H1 (cell line): ENCODE results near the gene SECTM1. TPM values are rescaled to one million over a fixed set of nuclear protein-coding genes. Genes with fewer than 3 reads are reported as not detected.

Experiments used
- CTCF ChIA-PET: fragments of 300-600 bp; sonication (Branson Sonifier 250); formaldehyde crosslinking; loops from one replicate; lab custom pipeline; 2021; ENCODE audit not compliant: partially characterized antibody; lab: Charles Lee
- POLR2A ChIA-PET: fragments of 300-600 bp; sonication (Branson Sonifier 250); formaldehyde crosslinking; loops from one replicate; lab custom pipeline; 2021; ENCODE audit warnings: inconsistent platforms; ENCODE audit not compliant: partially characterized antibody; lab: Charles Lee
- DNase-seq, 2 experiments: peaks; one replicate each; pipeline versions ENCODE4 v3.0.0 to v3.0.0-alpha.2; 2010 to 2022; ENCODE audit warnings: low spot score in 2 of 2, low read depth in 1 of 2, mixed read lengths in 1 of 2
- FAIRE-seq: peaks from 2 replicates; lab custom pipeline; 2011; peaks lifted over from hg19 to GRCh38; lab: Jason Lieb, UNC
- H2AFZ ChIP-seq: 2 replicates; pipeline ENCODE4 v1.8.1; 2012; ENCODE audit warnings: low read length, inconsistent platforms
- H2AK5ac ChIP-seq: 2 replicates; pipeline ENCODE4 v1.6.1; 2013; ENCODE audit warnings: low read depth, low read length
- H2BK120ac ChIP-seq: replicated peaks from 2 replicates; pipeline ENCODE3; 2013; ENCODE audit warnings: low read depth, low read length, inconsistent platforms
- H2BK12ac ChIP-seq: 2 replicates; pipeline ENCODE4 v1.6.1; 2013; ENCODE audit warnings: low read depth, low read length
- H2BK15ac ChIP-seq: 2 replicates; pipeline ENCODE4 v1.6.1; 2013; ENCODE audit warnings: low read length
- H2BK20ac ChIP-seq: 2 replicates; pipeline ENCODE4 v1.6.1; 2013; ENCODE audit warnings: low read length
- H2BK5ac ChIP-seq: 2 replicates; pipeline ENCODE4 v1.6.1; 2013; ENCODE audit warnings: low read depth, low read length
- H3K14ac ChIP-seq: 2 replicates; pipeline ENCODE4 v1.6.1; 2013; ENCODE audit warnings: inconsistent platforms; ENCODE audit not compliant: insufficient read length
- H3K18ac ChIP-seq: 2 replicates; pipeline ENCODE4 v1.6.1; 2013; ENCODE audit warnings: low read length; ENCODE audit errors: extremely low read depth
- H3K23ac ChIP-seq: 2 replicates; pipeline ENCODE4 v1.6.1; 2013; ENCODE audit warnings: inconsistent platforms; ENCODE audit not compliant: insufficient read length
- H3K23me2 ChIP-seq: 2 replicates; pipeline ENCODE4 v1.6.1; 2013; ENCODE audit warnings: low read depth, low read length
- H3K27ac ChIP-seq: 2 replicates; pipeline ENCODE4 v1.6.1; 2011; ENCODE audit warnings: low read depth, low read length, inconsistent platforms
- H3K27me3 ChIP-seq, 4 experiments: replicated peaks in 1 of 4; 1 replicate in 1 of 4; 2 replicates in 3 of 4; pipeline versions ENCODE4 v1.6.1 to v1.8.1; 2011 to 2013; ENCODE audit warnings: low read length in 3 of 4, mild to moderate bottlenecking in 3 of 4, inconsistent platforms in 2 of 4, mixed read lengths in 2 of 4, moderate library complexity in 1 of 4; ENCODE audit not compliant: control insufficient read depth in 3 of 4, insufficient read depth in 3 of 4; ENCODE audit errors: extremely low read depth in 1 of 4
- H3K36me3 ChIP-seq, 4 experiments: 2 replicates each; pipeline versions ENCODE4 v1.6.1 to v1.8.1; 2011 to 2013; ENCODE audit warnings: mild to moderate bottlenecking in 4 of 4, low read length in 3 of 4, moderate library complexity in 2 of 4, control low read depth in 1 of 4, inconsistent platforms in 1 of 4; ENCODE audit not compliant: insufficient read depth in 4 of 4, control insufficient read depth in 2 of 4
- H3K4ac ChIP-seq: replicated peaks from 2 replicates; pipeline ENCODE3; 2013; ENCODE audit warnings: low read length, low read depth, mixed read lengths, inconsistent platforms; ENCODE audit not compliant: insufficient read length
- H3K4me1 ChIP-seq, 4 experiments: replicated peaks in 1 of 4; 1 replicate in 1 of 4; 2 replicates in 3 of 4; pipeline versions ENCODE4 v1.6.1 to v1.8.1; 2011 to 2013; ENCODE audit warnings: low read length in 3 of 4, inconsistent platforms in 2 of 4, mixed read lengths in 1 of 4; ENCODE audit not compliant: insufficient read depth in 4 of 4, control insufficient read depth in 3 of 4
- H3K4me2 ChIP-seq, 2 experiments: 2 replicates each; pipeline versions ENCODE4 v1.6.1 to v1.8.1; 2011 to 2013; ENCODE audit warnings: low read depth in 2 of 2, low read length in 2 of 2, control low read depth in 1 of 2, inconsistent platforms in 1 of 2, mild to moderate bottlenecking in 1 of 2; ENCODE audit not compliant: insufficient read depth in 1 of 2
- H3K4me3 ChIP-seq, 4 experiments: fragments of 200-600, 300-600 bp in 1 of 4; sonication (generic), shearing (Covaris generic), sonication (Bioruptor Twin) in 1 of 4; 2 replicates each; pipeline versions ENCODE4 v1.5.1 to v1.8.1; 2011 to 2016; ENCODE audit warnings: low read length in 4 of 4, low read depth in 3 of 4, control low read depth in 2 of 4, inconsistent platforms in 2 of 4, mild to moderate bottlenecking in 2 of 4, mixed read lengths in 1 of 4, moderate library complexity in 1 of 4; ENCODE audit not compliant: insufficient read depth in 2 of 4; ENCODE audit errors: extremely low read depth in 1 of 4
- H3K56ac ChIP-seq: replicated peaks from 2 replicates; pipeline ENCODE3; 2013; ENCODE audit warnings: low read depth, mild to moderate bottlenecking, mixed read lengths, low read length, inconsistent platforms; ENCODE audit not compliant: insufficient read length
- H3K79me1 ChIP-seq: 2 replicates; pipeline ENCODE4 v1.6.1; 2013; ENCODE audit warnings: low read depth, low read length, control low read depth
- H3K79me2 ChIP-seq, 2 experiments: 2 replicates each; pipeline versions ENCODE4 v1.6.1 to v1.8.1; 2012 to 2013; ENCODE audit warnings: low read length in 2 of 2, mild to moderate bottlenecking in 2 of 2, inconsistent platforms in 1 of 2; ENCODE audit not compliant: insufficient read depth in 2 of 2, control insufficient read depth in 1 of 2
- H3K9ac ChIP-seq, 4 experiments: replicated peaks in 1 of 4; 1 replicate in 1 of 4; 2 replicates in 3 of 4; pipeline versions ENCODE4 v1.6.1 to v1.8.1; 2011 to 2013; ENCODE audit warnings: low read depth in 3 of 4, low read length in 3 of 4, control low read depth in 2 of 4, mild to moderate bottlenecking in 2 of 4, moderate library complexity in 2 of 4, inconsistent platforms in 1 of 4; ENCODE audit errors: extremely low read depth in 1 of 4
- H3K9me3 ChIP-seq, 2 experiments: 2 replicates each; pipeline versions ENCODE4 v1.6.1 to v1.8.1; 2012 to 2013; ENCODE audit warnings: mild to moderate bottlenecking in 2 of 2, moderate library complexity in 2 of 2, control low read depth in 1 of 2, inconsistent platforms in 1 of 2, low read depth in 1 of 2, low read length in 1 of 2, mixed read lengths in 1 of 2; ENCODE audit not compliant: insufficient read depth in 2 of 2
- H4K20me1 ChIP-seq, 2 experiments: replicated peaks in 1 of 2; 2 replicates each; pipeline versions ENCODE3 to v1.8.1; 2011 to 2013; ENCODE audit warnings: inconsistent platforms in 2 of 2, low read length in 2 of 2, mild to moderate bottlenecking in 1 of 2; ENCODE audit not compliant: insufficient read depth in 2 of 2, control insufficient read depth in 1 of 2
- H4K5ac ChIP-seq: 2 replicates; pipeline ENCODE4 v1.6.1; 2013; ENCODE audit warnings: low read length, low read depth, mixed read lengths, inconsistent platforms; ENCODE audit not compliant: insufficient read length
- H4K8ac ChIP-seq: 2 replicates; pipeline ENCODE4 v1.8.0; 2013; ENCODE audit warnings: mild to moderate bottlenecking, moderate library complexity, low read length, inconsistent platforms; ENCODE audit not compliant: insufficient read depth; ENCODE audit errors: extremely low read depth
- H4K91ac ChIP-seq: replicated peaks from 2 replicates; pipeline ENCODE3; 2013; ENCODE audit warnings: low read length, mixed read lengths, inconsistent platforms; ENCODE audit not compliant: insufficient read length
- CBX5 ChIP-seq: fragments of 300-800, 300-1000 bp; sonication (generic); IDR thresholded peaks from 2 replicates; pipeline ENCODE4 v1.7.1; 2016; ENCODE audit warnings: antibody characterized with exemption, low read length, low read depth
- CEBPB ChIP-seq: IDR thresholded peaks from 2 replicates; pipeline ENCODE4 v1.6.1; 2012; ENCODE audit warnings: low read depth, low read length
- KDM1A ChIP-seq: fragments of 200-600, 300-600 bp; sonication (generic); IDR thresholded peaks from 2 replicates; pipeline ENCODE4 v1.7.1; 2016; ENCODE audit warnings: mild to moderate bottlenecking, low read length, borderline replicate concordance
- POLR2A ChIP-seq, 2 experiments: IDR thresholded peaks; 1 replicate in 1 of 2; 2 replicates in 1 of 2; pipeline ENCODE4 v1.6.1; 2011; ENCODE audit warnings: low read depth in 2 of 2, low read length in 2 of 2, mild to moderate bottlenecking in 2 of 2; ENCODE audit errors: control extremely low read depth in 1 of 2
- RXRA ChIP-seq: IDR thresholded peaks from 2 replicates; pipeline ENCODE4 v1.6.1; 2011; ENCODE audit warnings: low read depth, mild to moderate bottlenecking, low read length, moderate library complexity; ENCODE audit not compliant: insufficient read depth
- SUZ12 ChIP-seq: fragments of 200-600 bp; sonication (generic); IDR thresholded peaks from 2 replicates; pipeline ENCODE4 v1.6.1; 2012; ENCODE audit warnings: mild to moderate bottlenecking, inconsistent platforms, low read length, moderate library complexity, mixed read lengths
- TAF7 ChIP-seq: optimal IDR thresholded peaks from 2 replicates; pipeline ENCODE3; 2011; ENCODE audit warnings: low read depth, mild to moderate bottlenecking, inconsistent platforms, low read length, moderate library complexity, borderline replicate concordance
- YY1 ChIP-seq: IDR thresholded peaks from 2 replicates; pipeline ENCODE4 v1.6.1; 2011; ENCODE audit warnings: low read depth, mild to moderate bottlenecking, low read length
- ZNF274 ChIP-seq: IDR thresholded peaks from 2 replicates; pipeline ENCODE4 v1.7.0; 2012; ENCODE audit warnings: low read length, borderline replicate concordance; ENCODE audit errors: extremely low read depth
- WGBS, 2 experiments: shearing (Covaris generic) in 1 of 2; methylation state at CpG; one replicate each; pipeline versions ENCODE4 v1.1.6 to v1.1.7; 2013 to 2015; ENCODE audit warnings: low lambda C conversion rate in 2 of 2, mixed read lengths in 2 of 2, inconsistent platforms in 1 of 2, low coverage in 1 of 2, missing lambda C conversion rate in 1 of 2; ENCODE audit not compliant: insufficient replicate concordance in 2 of 2, insufficient coverage in 1 of 2, insufficient read length in 1 of 2; ENCODE audit errors: extremely low coverage in 1 of 2, missing lambda C conversion rate in 1 of 2; 5-methylcytosine and 5-hydroxymethylcytosine counted together
- polyA plus RNA-seq, 7 experiments: library from polyadenylated mRNA; depleted of rRNA in 3 of 7; stranded (reverse) in 5 of 7; unstranded in 2 of 7; fragments of >200 nt in 5 of 7; fragments of 200-250 nt in 2 of 7; gene quantifications; 1 replicate in 5 of 7; 2 replicates in 1 of 7; 4 replicates in 1 of 7; pipeline versions ENCODE4 v1.2.1 to v1.2.3, GENCODE V29; 2011 to 2013; ENCODE audit warnings: missing spikeins in 2 of 7, mixed read lengths in 2 of 7
- total RNA-seq: library from RNA; stranded (reverse); fragmentation: NEBNext Ultra II Directional; extraction: Animal tissue kit (Norgen Biotek cat#: 25700); gene quantifications from 2 replicates; pipeline ENCODE4 v1.2.1, GENCODE V29; 2021
- TF ChIP-seq, protein P1 (sequence below), 3 experiments: IDR thresholded peaks; 1 replicate in 2 of 3; 2 replicates in 1 of 3; pipeline versions ENCODE4 v1.5.1 to v1.6.1; 2011; ENCODE audit warnings: low read length in 3 of 3, mild to moderate bottlenecking in 3 of 3, inconsistent platforms in 2 of 3, low read depth in 1 of 3, moderate library complexity in 1 of 3; ENCODE audit not compliant: insufficient read depth in 1 of 3; ENCODE audit errors: control extremely low read depth in 1 of 3

Gene SECTM1
- total and polyA plus RNA-seq, 2 of the 8 experiments (the other 6 are each of a cell fraction or from before 2014, with no cell fraction given), result 0.20 to 0.65 TPM

DNA sequence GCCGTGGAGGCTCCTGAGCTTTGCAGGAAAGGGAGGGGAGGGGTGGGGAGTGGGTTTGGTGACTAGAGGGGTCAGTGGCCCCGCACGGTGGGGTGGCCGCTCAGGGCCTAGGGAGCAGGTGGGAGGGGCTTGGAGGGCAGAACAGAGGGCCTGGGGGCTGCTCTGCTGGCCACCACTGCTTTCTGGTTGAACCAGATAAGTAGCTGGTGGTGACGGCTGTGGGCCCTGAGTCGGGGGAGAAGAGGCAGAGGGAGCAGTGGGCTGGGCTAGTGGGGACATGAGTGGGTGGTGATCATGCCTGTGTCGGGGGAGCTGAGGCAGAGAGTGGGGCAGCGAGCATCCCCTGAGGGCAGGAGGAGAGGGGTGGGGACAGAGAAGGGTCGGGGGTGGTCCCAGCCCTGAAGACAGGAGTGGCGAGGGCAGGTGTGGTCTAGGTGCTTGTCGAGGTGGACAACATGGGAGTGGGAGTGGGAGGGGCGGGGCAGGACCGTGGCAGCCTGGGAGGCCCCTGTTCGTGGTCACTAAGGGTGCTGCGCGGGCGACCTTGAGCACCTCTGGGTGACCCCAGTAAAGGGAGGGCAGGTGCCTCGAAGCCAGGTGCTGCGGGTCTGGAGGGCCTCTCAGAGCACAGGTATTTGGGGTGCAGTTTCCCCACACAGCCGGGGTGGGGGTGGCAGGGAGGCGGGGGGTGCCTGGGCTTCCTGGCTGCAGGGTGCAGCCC, 9.9 kb downstream of the SECTM1 start:
- POLR2A ChIA-PET, result interaction anchor here (1.3 kb wide), 1 partner anchor 50 kb away, joined by 4 read pairs; the partner anchor contains the start of gene CSNK1D
- peaks cover 0 to 10% of the 10 kb centered on the region in 2 experiments; a peak in 1 of 4 replicates for H3K9me3 ChIP-seq
- no peak for TF ChIP-seq KDM1A
- no peak for TF ChIP-seq CBX5
- TF ChIP-seq RXRA, result no peak
- no peak for TF ChIP-seq POLR2A (IDR thresholded peaks at IDR 0.05; ENCODE audit: control extremely low read depth in 1 of 2, low read depth in 2 of 2, low read length in 2 of 2)
- TF ChIP-seq, protein P1, sequence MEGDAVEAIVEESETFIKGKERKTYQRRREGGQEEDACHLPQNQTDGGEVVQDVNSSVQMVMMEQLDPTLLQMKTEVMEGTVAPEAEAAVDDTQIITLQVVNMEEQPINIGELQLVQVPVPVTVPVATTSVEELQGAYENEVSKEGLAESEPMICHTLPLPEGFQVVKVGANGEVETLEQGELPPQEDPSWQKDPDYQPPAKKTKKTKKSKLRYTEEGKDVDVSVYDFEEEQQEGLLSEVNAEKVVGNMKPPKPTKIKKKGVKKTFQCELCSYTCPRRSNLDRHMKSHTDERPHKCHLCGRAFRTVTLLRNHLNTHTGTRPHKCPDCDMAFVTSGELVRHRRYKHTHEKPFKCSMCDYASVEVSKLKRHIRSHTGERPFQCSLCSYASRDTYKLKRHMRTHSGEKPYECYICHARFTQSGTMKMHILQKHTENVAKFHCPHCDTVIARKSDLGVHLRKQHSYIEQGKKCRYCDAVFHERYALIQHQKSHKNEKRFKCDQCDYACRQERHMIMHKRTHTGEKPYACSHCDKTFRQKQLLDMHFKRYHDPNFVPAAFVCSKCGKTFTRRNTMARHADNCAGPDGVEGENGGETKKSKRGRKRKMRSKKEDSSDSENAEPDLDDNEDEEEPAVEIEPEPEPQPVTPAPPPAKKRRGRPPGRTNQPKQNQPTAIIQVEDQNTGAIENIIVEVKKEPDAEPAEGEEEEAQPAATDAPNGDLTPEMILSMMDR (IDR thresholded peaks at IDR 0.05; ENCODE audit: control extremely low read depth in 1 of 3, insufficient read depth in 1 of 3, low read depth in 1 of 3, low read length in 3 of 3), result no peak
- no peak for TF ChIP-seq ZNF274
- TF ChIP-seq TAF7, result no peak
- no peak for TF ChIP-seq CEBPB
- no peak for TF ChIP-seq YY1
- no peak for TF ChIP-seq SUZ12

More for the DNA sequence above, 9.9 kb downstream of the SECTM1 start:
- no peak overlapping the region for H3K4me3 ChIP-seq
- no peaks in the 10 kb centered on the region for H3K79me1 ChIP-seq
- no peak overlapping the region for H2BK120ac ChIP-seq
- CTCF ChIA-PET, result interaction anchor here (0.5 to 4.7 kb wide), 5 partner anchors 10 to 38 kb away, joined by 3 to 32 read pairs (median 5); no protein-coding TSS in a partner anchor
- WGBS, 2 experiments, result 90% methylated on average over 8 of the region's 21 CpGs; no CpG with 5 or more reads in 1 of the 2 experiments
- no peaks in the 10 kb centered on the region for H3K36me3 ChIP-seq
- H3K27me3 ChIP-seq, result peaks cover 0 to 2% (median 0%) of the 10 kb centered on the region in 4 experiments; a peak in 2 of 7 replicates
- H2AK5ac ChIP-seq, result no peak overlapping the region
- H4K91ac ChIP-seq, result no peak overlapping the region
- no peak overlapping the region for H3K56ac ChIP-seq
- H2BK20ac ChIP-seq, result no peak overlapping the region
- H3K4ac ChIP-seq, result no peak overlapping the region
- no peak overlapping the region for H3K18ac ChIP-seq
- no peaks in the 10 kb centered on the region; the same call in 1 of the 2 replicates for H3K23me2 ChIP-seq
- no peak for DNase-seq
- H3K4me2 ChIP-seq, result no peak overlapping the region
- no peak overlapping the region for H3K9ac ChIP-seq
- H3K23ac ChIP-seq, result no peak overlapping the region
- no peaks in the 10 kb centered on the region for H3K79me2 ChIP-seq
- H4K20me1 ChIP-seq, result peaks cover 0 to 12% of the 10 kb centered on the region in 2 experiments
- H3K4me1 ChIP-seq, result peaks cover 0 to 19% (median 15%) of the 10 kb centered on the region in 4 experiments; a peak in 6 of 7 replicates
- H3K27ac ChIP-seq, result no peak overlapping the region
- no peak overlapping the region for H4K8ac ChIP-seq
- no peak for FAIRE-seq
- no peak overlapping the region for H2AFZ ChIP-seq
- H2BK12ac ChIP-seq, result no peak overlapping the region; the same call in 1 of the 2 replicates
- H3K14ac ChIP-seq, result no peak overlapping the region
- H4K5ac ChIP-seq, result no peak overlapping the region
- no peak overlapping the region for H2BK5ac ChIP-seq
- no peak overlapping the region for H2BK15ac ChIP-seq
